Thyroid gland (tissue), 4 donors: ENCODE data around the gene KIAA1614. TPM values are rescaled to one million over a fixed set of nuclear protein-coding genes. Genes with fewer than 3 reads are reported as not detected.

ENCODE experiments used
- DNase-seq, 2 donors: peaks; one replicate each; pipeline ENCODE4 v3.0.0-alpha.2; 2019
- H3K27ac ChIP-seq, 3 donors: fragments of 200-600 bp; sonication (generic); 1 replicate in 2 of 3; 2 replicates in 1 of 3; pipeline ENCODE4 v1.5.1; 2016 to 2019; ENCODE audit warnings: mild to moderate bottlenecking in 1 of 3, moderate library complexity in 1 of 3
- H3K27me3 ChIP-seq: fragments of 200-600 bp; sonication (generic); one replicate; pipeline ENCODE4 v1.5.1; 2019
- H3K36me3 ChIP-seq, 2 donors: fragments of 200-600 bp; sonication (generic); one replicate each; pipeline ENCODE4 v1.5.1; 2016 to 2019
- H3K4me1 ChIP-seq, 2 donors: fragments of 200-600 bp; sonication (generic); one replicate each; pipeline ENCODE4 v1.5.1; 2017 to 2019
- H3K4me3 ChIP-seq, 3 donors: fragments of 200-600 bp; sonication (generic); replicated peaks in 1 of 3; 1 replicate in 2 of 3; 2 replicates in 1 of 3; pipeline ENCODE4 v1.5.1; 2016; ENCODE audit warnings: mild to moderate bottlenecking in 1 of 3
- H3K9me3 ChIP-seq: fragments of 200-600 bp; sonication (generic); one replicate; pipeline ENCODE4 v1.5.1; 2017
- CTCF ChIP-seq, 6 experiments: fragments of 200-600 bp in 3 of 6; fragments of 450-650 bp in 3 of 6; sonication (generic) in 3 of 6; IDR thresholded peaks; one replicate each; pipeline ENCODE4 v1.5.1; 2016 to 2019; ENCODE audit warnings: antibody characterized with exemption in 6 of 6, mild to moderate bottlenecking in 2 of 6, inconsistent platforms in 1 of 6, moderate library complexity in 1 of 6
- POLR2A ChIP-seq, 2 donors: fragments of 450-650 bp; IDR thresholded peaks; one replicate each; pipeline ENCODE4 v1.6.1; 2017; ENCODE audit warnings: antibody characterized with exemption in 2 of 2, mild to moderate bottlenecking in 2 of 2, moderate library complexity in 1 of 2
- WGBS, 2 donors: methylation state at CpG; one replicate each; pipeline ENCODE4 v1.1.5; 2017; 5-methylcytosine and 5-hydroxymethylcytosine counted together
- intact Hi-C: fragments of 100-400 bp; cut with DNase I; formaldehyde crosslinking; loops from one replicate; pipeline ENCODE4 v1.15.1; 2023
- total RNA-seq, 4 donors: library from RNA; depleted of rRNA; stranded (reverse); fragments of >200 nt; gene quantifications; one replicate each; pipeline ENCODE4 v1.2.3, GENCODE V29; 2016

The KIAA1614 gene
- total RNA-seq, 4 donors from 2014 or later = 8.7 to 16.7 (median 12.5) TPM

- 93 to 94% methylated on average over 8 of the region's 8 CpGs for WGBS, 2 donors
These were observed 58.7 kb downstream of the KIAA1614 start for GRCh38 chr1:180971273-180971997.

GRCh38 chr1:180973369-180973768 is 60.7 kb downstream of the KIAA1614 start:
- Histone ChIP-seq H3K4me3 (no peak overlapping the region), H3K27me3 (no peaks in the 10 kb centered on the region), H3K36me3 (peaks cover 7 to 15% of the 10 kb centered on the region in 2 donors), H3K9me3 (no peaks in the 10 kb centered on the region), H3K4me1 (peaks cover 5 to 15% of the 10 kb centered on the region in 2 donors), H3K27ac (no peak overlapping the region)
- no peak for DNase-seq
- intact Hi-C loops = no loop called here
- 64 to 70% methylated on average over 4 of the region's 4 CpGs for WGBS, 2 donors
- TF ChIP-seq POLR2A (IDR thresholded peaks at IDR 0.05) = no peak
- no peak for TF ChIP-seq CTCF (IDR thresholded peaks at IDR 0.05)

More at GRCh38 chr1:180971273-180971997, 58.7 kb downstream of the KIAA1614 start:
- H3K4me3 ChIP-seq = no peak overlapping the region
- intact Hi-C loops = no loop called here
- no peaks in the 10 kb centered on the region for H3K27me3 ChIP-seq
- H3K9me3 ChIP-seq = no peaks in the 10 kb centered on the region
- DNase-seq = no peak
- TF ChIP-seq CTCF (IDR thresholded peaks at IDR 0.05) (no peak), POLR2A (IDR thresholded peaks at IDR 0.05) (no peak)
- peaks cover 5 to 15% of the 10 kb centered on the region in 2 donors for H3K4me1 ChIP-seq
- H3K36me3 ChIP-seq = peaks cover 7 to 11% of the 10 kb centered on the region in 2 donors
- no peak overlapping the region for H3K27ac ChIP-seq

GRCh38 chr1:180974236-180974635 is 61.5 kb downstream of the KIAA1614 start:
- TF ChIP-seq POLR2A (IDR thresholded peaks at IDR 0.05) = no peak
- no peak for TF ChIP-seq CTCF (IDR thresholded peaks at IDR 0.05)
- 79 to 80% methylated on average over 4 of the region's 4 CpGs for WGBS, 2 donors
- Histone ChIP-seq H3K27ac (no peak overlapping the region), H3K4me1 (peaks cover 5 to 15% of the 10 kb centered on the region in 2 donors), H3K9me3 (no peaks in the 10 kb centered on the region), H3K36me3 (peaks cover 7 to 15% of the 10 kb centered on the region in 2 donors), H3K27me3 (no peaks in the 10 kb centered on the region), H3K4me3 (no peak overlapping the region)
- intact Hi-C loops = no loop called here
- no peak for DNase-seq

- H3K4me1 ChIP-seq = peaks cover 0 to 7% of the 10 kb centered on the region in 2 donors
- H3K27me3 ChIP-seq = no peaks in the 10 kb centered on the region
- H3K27ac ChIP-seq = no peak overlapping the region
- intact Hi-C loops = no loop called here
- DNase-seq = no peak
- H3K36me3 ChIP-seq = peaks cover 7 to 15% of the 10 kb centered on the region in 2 donors
- TF ChIP-seq CTCF (IDR thresholded peaks at IDR 0.05) (no peak), POLR2A (IDR thresholded peaks at IDR 0.05) (no peak)
- 84 to 85% methylated on average over 4 of the region's 4 CpGs for WGBS, 2 donors
- no peak overlapping the region for H3K4me3 ChIP-seq
- no peaks in the 10 kb centered on the region for H3K9me3 ChIP-seq
These were observed 62.9 kb downstream of the KIAA1614 start for GRCh38 chr1:180975551-180975950.

GRCh38 chr1:180976191-180976590 is 63.5 kb downstream of the KIAA1614 start:
- no peak for DNase-seq
- H3K27ac ChIP-seq = no peak overlapping the region
- H3K27me3 ChIP-seq = no peaks in the 10 kb centered on the region
- no peaks in the 10 kb centered on the region for H3K9me3 ChIP-seq
- 86 to 91% methylated on average over 9 to 12 of the region's 12 CpGs for WGBS, 2 donors
- TF ChIP-seq POLR2A (IDR thresholded peaks at IDR 0.05) = no peak
- no peak for TF ChIP-seq CTCF (IDR thresholded peaks at IDR 0.05)
- intact Hi-C loops = no loop called here
- H3K4me3 ChIP-seq = no peak overlapping the region
- peaks cover 7 to 15% of the 10 kb centered on the region in 2 donors for H3K36me3 ChIP-seq
- peaks cover 0 to 8% of the 10 kb centered on the region in 2 donors for H3K4me1 ChIP-seq
